Measurements from ENCODE around the gene THNSL1.

- TF ChIP-seq CTCF (IDR thresholded peaks at IDR 0.05): no peak
- TF ChIP-seq POLR2A (IDR thresholded peaks at IDR 0.05): no peak
- TF ChIP-seq EP300 (IDR thresholded peaks at IDR 0.05): no peak
- no peak for TF ChIP-seq POLR2AphosphoS5 (IDR thresholded peaks at IDR 0.05)
Measured at GRCh38 chr10:24988831-24989640, 27.4 kb upstream of the THNSL1 start.
